ENCODE data around the gene SLC2A1. TPM values are rescaled to one million over a fixed set of nuclear protein-coding genes. Genes with fewer than 3 reads are reported as not detected.
A peak's percentile ranks its signal among the peaks of the same experiment; 100 is the strongest.

The SLC2A1 gene
- total RNA-seq, 1 donor from 2014 or later, result 236 TPM

GRCh38 chr1:42932442-42932941 lies 26.2 kb downstream of the SLC2A1 start:
- Mint-ChIP-seq H3K9me3 (ENCODE audit: unreplicated experiment) (no peaks in the 10 kb centered on the region), H3K4me1 (ENCODE audit: unreplicated experiment) (peaks cover 65% of the 10 kb centered on the region), H3K27ac (ENCODE audit: unreplicated experiment) (peak overlapping the region; percentile 63), H3K36me3 (ENCODE audit: unreplicated experiment) (peaks cover 54% of the 10 kb centered on the region), H3K4me3 (ENCODE audit: unreplicated experiment) (no peak overlapping the region), H3K27me3 (ENCODE audit: unreplicated experiment) (no peaks in the 10 kb centered on the region)
- no peak for TF ChIP-seq CTCF (IDR thresholded peaks at IDR 0.05)
- no peak for DNase-seq (ENCODE audit: extremely low spot score, unreplicated experiment)

- no peak for TF ChIP-seq CTCF (IDR thresholded peaks at IDR 0.05)
- no peak for DNase-seq (ENCODE audit: extremely low spot score, unreplicated experiment)
- H3K27ac Mint-ChIP-seq (ENCODE audit: unreplicated experiment), result peak overlapping the region; percentile 63
- H3K27me3 Mint-ChIP-seq (ENCODE audit: unreplicated experiment), result no peaks in the 10 kb centered on the region
- H3K36me3 Mint-ChIP-seq (ENCODE audit: unreplicated experiment), result peaks cover 54% of the 10 kb centered on the region
- H3K4me3 Mint-ChIP-seq (ENCODE audit: unreplicated experiment), result no peak overlapping the region
- H3K4me1 Mint-ChIP-seq (ENCODE audit: unreplicated experiment), result peaks cover 61% of the 10 kb centered on the region
- no peaks in the 10 kb centered on the region for H3K9me3 Mint-ChIP-seq (ENCODE audit: unreplicated experiment)
These were observed 26.7 kb downstream of the SLC2A1 start for GRCh38 chr1:42931911-42932422.

GRCh38 chr1:42931108-42931539 lies 27.5 kb downstream of the SLC2A1 start:
- Mint-ChIP-seq H3K27me3 (ENCODE audit: unreplicated experiment) (no peaks in the 10 kb centered on the region), H3K27ac (ENCODE audit: unreplicated experiment) (peak overlapping the region; percentile 69), H3K4me3 (ENCODE audit: unreplicated experiment) (no peak overlapping the region), H3K36me3 (ENCODE audit: unreplicated experiment) (peaks cover 53% of the 10 kb centered on the region), H3K4me1 (ENCODE audit: unreplicated experiment) (peaks cover 52% of the 10 kb centered on the region), H3K9me3 (ENCODE audit: unreplicated experiment) (no peaks in the 10 kb centered on the region)
- peak; percentile 62 for TF ChIP-seq CTCF (IDR thresholded peaks at IDR 0.05)
- no peak for DNase-seq (ENCODE audit: extremely low spot score, unreplicated experiment)

- no peak for DNase-seq (ENCODE audit: extremely low spot score, unreplicated experiment)
- no peak for TF ChIP-seq CTCF (IDR thresholded peaks at IDR 0.05)
- Mint-ChIP-seq H3K36me3 (ENCODE audit: unreplicated experiment) (peaks cover 58% of the 10 kb centered on the region), H3K27me3 (ENCODE audit: unreplicated experiment) (no peaks in the 10 kb centered on the region), H3K9me3 (ENCODE audit: unreplicated experiment) (no peaks in the 10 kb centered on the region), H3K4me3 (ENCODE audit: unreplicated experiment) (no peak overlapping the region), H3K4me1 (ENCODE audit: unreplicated experiment) (peaks cover 54% of the 10 kb centered on the region), H3K27ac (ENCODE audit: unreplicated experiment) (peak overlapping the region; percentile 69)
These were observed 28.2 kb downstream of the SLC2A1 start for GRCh38 chr1:42930178-42931107.
